Cardiac fibroblast (primary cell): ENCODE results near the gene ABCA7.

Source experiments
- DNase-seq, 2 donors: peaks; one replicate each; pipeline versions ENCODE4 v3.0.0 to v3.0.0-alpha.2; 2010; ENCODE audit warnings: low read depth in 2 of 2
- H3K4me3 ChIP-seq, 2 donors: replicated peaks in 1 of 2; 1 replicate in 1 of 2; 2 replicates in 1 of 2; pipeline ENCODE4 v1.5.1; 2011; ENCODE audit warnings: low read depth in 2 of 2, low read length in 2 of 2, mild to moderate bottlenecking in 2 of 2, moderate library complexity in 1 of 2
- CTCF ChIP-seq: IDR thresholded peaks from one replicate; pipeline ENCODE4 v1.5.1; 2011; ENCODE audit warnings: low read depth, mild to moderate bottlenecking, low read length, inconsistent platforms

ABCA7 gene

GRCh38 chr19:1049800-1050199, 9.9 kb downstream of the ABCA7 start:
- H3K4me3 ChIP-seq: no peak overlapping the region
- TF ChIP-seq CTCF: no peak
- no peak for DNase-seq

- no peak for TF ChIP-seq CTCF
- DNase-seq: no peak
- H3K4me3 ChIP-seq: no peak overlapping the region
Measured at GRCh38 chr19:1050989-1051788, 11.3 kb downstream of the ABCA7 start.

GRCh38 chr19:1051791-1052190, 11.9 kb downstream of the ABCA7 start:
- no peak overlapping the region for H3K4me3 ChIP-seq
- no peak for TF ChIP-seq CTCF
- DNase-seq: no peak

GRCh38 chr19:1052349-1052975, 12.6 kb downstream of the ABCA7 start:
- no peak for TF ChIP-seq CTCF
- no peak for DNase-seq
- H3K4me3 ChIP-seq: no peak overlapping the region

GRCh38 chr19:1053176-1054101, 13.5 kb downstream of the ABCA7 start:
- no peak for DNase-seq
- H3K4me3 ChIP-seq: no peak overlapping the region
- no peak for TF ChIP-seq CTCF

- TF ChIP-seq CTCF: no peak
- DNase-seq: no peak
- H3K4me3 ChIP-seq: no peak overlapping the region
Measured at GRCh38 chr19:1054102-1055027, 14.5 kb downstream of the ABCA7 start.
